RKO (cell line): ENCODE data around the gene TBL1X.
"Not testable (repeated sequence)": the region's sequence is repeated elsewhere in the genome, so short reads cannot be mapped to it uniquely, and the experiment has no call there.

Experiments
- DNase-seq: peaks from one replicate; pipeline ENCODE4 v3.0.0-alpha.2; 2016; ENCODE audit warnings: low spot score

TBL1X gene

DNA sequence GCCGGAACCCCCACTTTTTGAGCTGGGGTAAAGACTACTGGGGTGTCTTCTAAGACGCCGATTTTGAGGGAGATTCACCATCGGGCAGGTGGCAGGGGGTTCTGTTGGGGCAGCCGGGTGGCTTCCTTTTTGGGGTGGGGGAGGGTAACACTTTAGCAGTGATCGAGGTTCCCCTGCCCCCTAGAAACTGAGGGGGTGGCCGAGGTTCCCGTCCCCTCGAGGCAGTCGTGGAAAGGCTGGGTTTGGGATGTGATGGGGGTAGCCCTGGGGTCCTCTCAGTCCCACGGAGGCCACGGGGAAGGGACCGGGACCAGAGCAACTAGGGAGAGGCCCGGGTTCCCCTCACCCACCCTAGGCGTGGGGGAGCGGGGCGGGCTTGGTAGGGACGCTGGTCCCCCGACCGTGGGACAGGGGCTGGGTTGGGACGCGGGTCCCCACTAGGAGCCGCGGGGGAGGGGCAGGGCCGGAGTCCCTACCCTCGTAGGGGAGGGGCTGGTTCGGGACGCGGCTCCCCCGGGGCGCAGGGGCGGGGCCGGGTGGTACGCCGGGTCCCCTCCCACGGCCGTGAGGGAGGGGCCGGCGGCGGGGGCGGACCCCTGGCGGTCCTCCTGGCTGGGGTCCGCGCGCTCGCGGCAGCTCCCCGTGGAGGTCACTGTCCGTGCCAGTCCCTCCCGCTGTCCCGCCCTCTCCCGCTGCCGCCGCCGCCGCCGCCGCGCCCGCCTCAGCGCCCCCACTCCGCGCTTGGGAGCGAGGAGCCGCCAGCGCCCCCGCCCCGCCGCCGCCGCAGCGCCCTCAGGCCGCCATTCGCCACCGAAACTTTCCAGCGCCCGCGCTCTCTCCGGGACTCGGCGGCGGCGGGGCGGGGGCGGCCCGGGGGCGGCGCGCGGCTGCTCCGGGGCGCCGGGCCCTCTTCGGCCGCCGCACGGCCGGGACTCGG lies at the start of gene TBL1X:
TBL1X (plus strand) TSS at position 624 of the 937 bp plus-strand sequence. CDS start 188,529 bp downstream, outside the sequence.
- peak; percentile 57 for DNase-seq

DNA sequence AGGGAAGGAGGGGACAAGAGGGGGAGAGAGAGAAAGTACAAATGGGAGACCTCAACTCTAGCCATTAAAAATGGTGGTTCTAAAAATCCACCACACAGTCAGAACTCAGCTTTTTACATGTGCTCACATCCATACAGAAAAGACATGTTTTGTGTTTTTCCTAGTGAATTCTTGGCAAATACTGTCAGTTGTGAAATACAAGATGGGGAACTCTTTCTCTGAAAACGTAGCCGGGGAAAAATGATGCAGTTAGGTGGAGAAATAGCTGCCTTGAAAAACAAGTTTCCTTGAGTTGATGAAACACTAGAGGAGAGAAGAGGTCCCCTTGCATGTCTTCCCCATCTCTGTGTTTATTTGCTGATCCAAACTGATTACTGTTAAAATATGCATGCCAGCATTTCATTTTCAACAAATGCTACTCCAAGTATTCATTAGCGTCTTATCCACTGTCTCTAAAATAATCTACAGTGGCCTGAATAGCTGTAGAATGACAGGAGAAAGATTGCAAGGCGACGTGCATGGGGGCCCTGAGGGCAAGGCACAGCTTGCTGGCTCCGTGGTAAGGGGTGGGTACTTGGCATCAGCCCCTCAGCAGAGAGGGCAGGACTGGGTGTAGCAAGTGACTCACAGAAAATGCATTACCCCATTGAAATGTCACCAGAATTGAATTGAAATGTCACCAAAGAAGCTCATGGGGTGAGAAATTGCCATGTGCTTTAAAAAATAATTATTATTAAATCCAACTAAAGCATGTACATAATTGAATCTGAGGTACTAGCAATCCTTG lies 48.1 kb upstream of the TBL1X start:
- no peak for DNase-seq

DNA sequence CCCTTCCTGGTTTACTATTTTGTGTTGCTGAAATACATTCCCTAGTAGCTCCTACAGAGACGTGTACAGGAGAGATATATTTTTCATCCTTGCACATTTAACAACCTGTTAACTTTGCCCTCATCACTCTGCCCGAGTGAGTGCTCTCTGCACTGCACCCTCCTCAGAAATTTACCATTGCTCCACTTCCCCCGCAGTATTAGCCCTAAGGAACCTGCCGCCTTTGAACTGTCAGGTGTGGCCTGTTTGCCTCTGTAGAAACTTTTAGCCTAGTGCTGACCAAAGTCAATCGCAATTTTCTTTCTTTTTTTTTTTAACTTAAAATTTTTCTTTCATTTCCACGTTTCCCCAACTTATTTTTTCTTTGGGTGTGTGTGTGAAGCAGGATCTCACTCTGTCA lies 46.6 kb upstream of the TBL1X start:
- DNase-seq, result no peak

DNA sequence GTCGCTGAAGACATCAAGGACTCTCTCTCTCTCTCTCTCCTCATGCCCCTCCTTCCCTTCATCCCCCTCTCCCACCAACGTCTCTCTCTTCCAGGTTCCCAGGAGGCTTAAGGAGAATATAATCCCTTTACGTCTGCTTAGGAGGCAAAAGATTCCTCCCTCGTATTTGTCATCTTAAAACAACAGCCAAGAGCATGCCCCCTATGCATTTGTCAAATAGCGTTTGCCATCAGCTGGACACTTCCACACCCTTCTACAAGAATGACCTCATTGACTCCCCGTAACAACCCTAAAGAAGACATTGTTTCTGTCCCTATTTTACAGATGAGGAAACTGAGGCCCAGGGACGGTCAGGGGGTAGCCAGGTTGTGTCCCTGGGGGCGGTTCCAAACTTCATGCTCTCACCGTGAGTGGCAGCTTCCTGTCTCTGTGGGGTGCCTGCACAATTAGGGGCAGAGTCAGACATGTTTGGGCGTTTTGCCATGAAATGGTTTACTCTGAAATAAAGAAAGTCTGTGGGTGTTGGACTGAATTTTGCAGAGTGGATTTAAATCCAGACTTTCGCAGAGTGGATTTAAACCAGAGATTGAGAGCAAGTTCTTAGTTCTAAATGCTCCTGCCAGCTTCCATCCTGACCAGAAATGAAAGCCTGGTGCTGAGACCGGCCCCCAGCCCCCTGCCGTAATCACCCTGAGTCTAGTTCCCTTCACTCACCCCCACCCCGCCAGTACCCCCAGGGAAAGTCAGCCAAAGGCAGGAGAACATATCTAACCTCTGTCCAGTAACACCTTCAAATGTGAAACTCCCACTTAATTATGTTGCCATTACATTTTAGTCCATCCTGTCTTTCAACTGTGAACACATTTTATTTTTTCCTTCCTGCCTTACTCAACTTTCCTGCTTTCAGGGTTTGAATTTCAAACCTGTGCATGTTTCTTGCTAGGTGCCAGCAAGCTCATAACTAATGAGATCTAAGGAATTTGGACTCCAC lies 44.3 kb upstream of the TBL1X start:
- DNase-seq, result no peak

DNA sequence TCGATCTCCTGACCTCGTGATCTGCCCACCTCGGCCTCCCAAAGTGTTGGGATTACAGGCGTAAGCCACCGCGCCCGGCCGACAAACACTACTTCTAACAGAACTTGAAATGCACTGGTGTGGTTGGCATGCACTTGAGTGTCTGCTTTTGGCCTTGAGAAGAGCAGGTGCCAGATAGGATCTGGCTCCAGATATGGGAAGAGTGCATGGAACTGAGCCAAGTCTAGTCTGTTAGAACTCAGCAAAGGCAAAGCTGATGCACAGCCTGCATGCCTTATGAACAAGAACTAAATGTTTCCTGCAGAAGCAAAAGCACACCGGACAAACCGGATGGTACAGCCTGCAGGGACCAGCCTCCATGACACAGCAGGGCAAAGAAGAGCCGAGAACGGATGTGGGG lies 35.1 kb upstream of the TBL1X start:
- DNase-seq, result no peak

DNA sequence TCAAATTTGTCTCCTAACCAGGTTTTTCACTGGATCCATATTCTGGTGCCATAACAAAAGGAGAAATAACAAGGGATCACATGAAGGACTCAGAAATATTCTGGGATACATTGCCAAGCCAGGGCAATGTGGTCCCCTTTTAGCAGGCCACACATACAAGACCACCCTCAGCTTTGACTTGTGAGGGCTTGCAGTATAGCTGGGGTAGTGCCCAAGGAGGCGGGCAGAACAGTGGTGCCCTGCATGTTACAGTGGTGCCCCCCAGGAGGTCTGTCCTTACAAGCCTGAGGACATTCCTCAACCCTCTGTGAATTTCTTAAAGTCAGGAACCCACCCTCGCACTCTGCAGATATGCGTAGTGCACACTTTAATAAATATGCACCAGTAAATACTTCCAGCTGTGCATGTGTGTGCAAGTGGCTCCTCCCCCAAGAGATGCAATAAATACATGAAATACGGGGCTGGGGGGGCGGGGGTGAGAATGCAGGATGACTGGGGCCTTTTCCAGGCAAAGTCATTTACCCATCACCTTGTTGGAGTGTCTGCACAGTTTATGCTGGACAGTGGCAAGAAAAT lies 34.4 kb upstream of the TBL1X start:
- no peak for DNase-seq

DNA sequence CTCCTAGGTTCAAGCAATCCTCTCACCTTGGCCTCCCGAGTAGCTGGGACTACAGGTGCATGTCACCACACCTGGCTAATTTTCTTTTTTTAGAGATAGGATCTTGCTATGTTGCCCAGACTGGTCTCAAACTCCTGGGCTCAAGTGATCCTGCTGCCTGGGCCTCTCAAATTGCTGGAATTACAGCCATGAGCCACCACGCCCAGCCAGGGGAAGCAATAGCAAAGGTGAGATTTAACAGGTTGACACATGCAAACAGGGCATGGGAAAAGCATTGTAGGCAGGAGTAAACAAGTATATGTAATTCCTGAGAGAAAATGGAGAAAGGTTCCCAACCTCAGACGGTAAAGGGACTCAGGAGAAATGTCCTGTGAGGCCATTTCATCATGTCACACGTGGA lies 33.6 kb upstream of the TBL1X start:
- DNase-seq, result no peak

DNA sequence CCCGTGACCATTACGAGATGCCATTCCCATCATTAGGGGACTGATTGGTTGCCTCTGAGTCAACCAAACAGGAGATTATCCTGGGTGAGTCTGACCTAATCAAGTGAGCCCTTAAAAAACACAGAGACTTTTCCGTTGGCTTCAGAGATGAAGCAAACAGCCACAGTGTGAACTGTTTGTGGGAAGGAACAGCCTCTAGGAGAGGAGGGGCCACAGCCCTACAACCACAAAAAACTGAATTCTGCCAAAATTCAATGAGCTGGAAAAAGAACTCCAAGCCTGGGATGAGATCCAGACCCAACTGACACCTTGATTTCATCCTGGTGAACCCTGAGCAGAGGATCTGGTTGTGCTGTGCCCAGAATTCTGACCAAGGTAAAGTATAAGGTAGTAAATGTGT lies 31.3 kb upstream of the TBL1X start:
- DNase-seq, result no peak

DNA sequence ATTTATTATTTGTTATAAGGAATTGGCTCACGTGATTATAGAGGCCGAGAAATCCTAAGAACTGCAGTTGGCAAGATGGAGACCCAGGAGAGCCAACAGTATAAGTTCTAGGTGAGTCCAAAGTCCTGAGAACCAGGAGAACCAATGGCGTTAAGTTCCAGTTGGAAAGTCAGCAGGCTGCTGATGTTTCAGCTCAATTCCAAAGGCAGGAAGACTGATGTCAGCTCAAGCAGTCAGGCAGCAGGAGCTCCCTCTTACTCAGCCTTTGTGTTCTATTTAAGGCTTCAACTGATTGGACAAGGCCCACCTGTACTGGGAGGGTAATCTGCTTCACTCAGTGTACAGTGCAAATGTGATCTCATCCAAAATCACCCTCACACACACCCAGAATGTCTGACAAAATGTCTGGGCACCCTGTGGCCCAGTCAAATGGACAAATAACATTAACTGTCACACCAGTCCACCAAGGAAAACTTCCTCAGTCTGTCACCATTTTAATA lies 30.8 kb upstream of the TBL1X start:
- DNase-seq, result no peak

DNA sequence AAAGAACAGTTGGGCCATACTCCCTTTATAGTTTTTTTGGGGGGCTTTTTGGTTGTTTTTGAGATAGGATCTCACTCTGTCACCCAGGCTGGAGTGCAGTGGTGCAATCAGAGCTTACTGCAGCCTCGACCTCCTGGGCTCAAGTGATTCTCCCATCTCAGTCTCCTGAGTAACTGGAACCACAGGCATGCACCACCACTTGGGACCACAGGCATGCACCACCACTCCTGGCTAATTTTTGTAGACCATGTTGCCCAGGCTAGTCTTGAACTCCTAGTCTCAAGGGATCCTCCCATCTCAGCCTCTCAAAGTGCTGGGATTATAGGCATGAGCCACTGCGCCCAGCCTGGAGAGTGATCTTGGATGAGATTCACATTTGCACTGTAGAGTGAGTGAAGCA lies 29.8 kb upstream of the TBL1X start:
- not testable (repeated sequence) for DNase-seq

DNA sequence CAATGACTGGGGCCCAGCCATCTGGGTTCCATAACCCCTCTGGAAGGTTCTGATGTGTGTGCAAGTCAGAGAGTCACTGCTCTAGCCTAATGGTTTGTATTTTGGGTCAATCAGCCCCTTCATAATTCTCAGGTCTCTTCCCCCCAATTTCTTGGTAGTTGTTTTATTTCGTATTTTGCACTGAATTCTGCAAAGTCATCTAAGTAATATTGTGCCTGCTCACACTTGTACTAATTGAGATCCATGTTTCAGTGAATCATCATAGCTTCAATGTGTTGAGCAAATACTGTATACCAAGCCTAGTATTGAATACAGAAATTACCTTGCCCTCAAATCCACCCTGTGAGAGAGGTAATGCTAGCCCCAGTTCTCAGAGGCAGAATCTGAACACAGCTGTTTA lies 28.0 kb upstream of the TBL1X start:
- no peak for DNase-seq

DNA sequence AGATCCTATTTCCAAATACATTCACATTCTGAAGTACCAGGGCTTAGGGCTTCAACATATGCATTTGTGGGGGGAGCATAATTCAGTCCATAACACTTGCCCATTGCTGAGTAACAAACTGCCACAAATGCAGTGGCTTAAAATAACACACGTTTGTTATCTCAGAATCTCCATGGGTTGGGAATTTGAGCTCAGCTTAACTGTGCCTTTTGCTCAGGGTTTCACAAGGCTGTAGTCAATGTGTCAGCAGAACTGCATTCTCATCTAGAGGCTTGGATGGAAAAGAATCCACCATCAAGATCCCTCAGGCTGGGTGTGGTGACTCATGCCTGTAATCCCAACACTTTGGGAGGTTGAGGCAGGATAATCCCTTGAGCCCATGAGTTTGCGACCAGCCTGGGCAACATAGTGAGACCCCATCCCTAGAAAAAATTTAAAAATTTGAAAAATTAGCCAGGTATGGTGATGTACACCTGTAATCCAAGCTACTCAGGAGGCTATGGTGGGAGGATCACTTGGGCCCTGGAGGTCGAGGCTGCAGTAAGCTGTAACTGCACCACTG lies 25.8 kb upstream of the TBL1X start:
- DNase-seq, result no peak

DNA sequence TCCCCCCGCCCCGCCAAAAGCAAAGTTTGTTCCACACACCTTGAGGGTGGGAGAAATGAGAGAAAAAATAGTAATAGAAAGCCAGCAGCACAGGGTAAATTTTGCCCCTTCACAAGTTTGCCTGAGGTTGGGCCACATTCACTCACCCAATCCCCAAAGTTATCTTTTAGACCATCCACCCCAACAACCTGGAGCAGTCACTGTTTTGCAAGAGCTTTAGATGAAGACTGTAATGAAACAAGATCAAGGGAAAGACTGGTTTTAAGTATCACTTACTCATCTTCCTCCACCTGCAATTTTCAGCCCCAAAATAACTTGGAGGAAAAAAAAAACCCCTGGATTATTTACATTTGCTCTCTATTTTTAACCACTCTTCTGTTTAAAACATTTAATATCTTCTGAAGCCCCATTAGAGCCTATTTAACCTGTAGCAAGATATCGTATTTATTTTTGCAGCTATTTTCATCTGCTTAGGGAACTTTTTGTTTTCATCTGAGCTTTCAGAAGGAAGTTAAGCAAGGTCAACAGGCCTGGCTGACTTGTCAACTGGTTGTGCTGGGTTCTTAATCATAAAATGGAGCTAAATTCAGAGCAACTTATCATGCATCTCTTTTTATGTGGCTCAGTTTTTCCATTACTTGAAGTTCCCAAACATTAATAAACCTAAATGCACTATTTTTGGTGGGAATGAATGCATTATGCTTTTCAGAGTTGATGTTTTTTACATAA lies 24.6 kb upstream of the TBL1X start:
- no peak for DNase-seq

DNA sequence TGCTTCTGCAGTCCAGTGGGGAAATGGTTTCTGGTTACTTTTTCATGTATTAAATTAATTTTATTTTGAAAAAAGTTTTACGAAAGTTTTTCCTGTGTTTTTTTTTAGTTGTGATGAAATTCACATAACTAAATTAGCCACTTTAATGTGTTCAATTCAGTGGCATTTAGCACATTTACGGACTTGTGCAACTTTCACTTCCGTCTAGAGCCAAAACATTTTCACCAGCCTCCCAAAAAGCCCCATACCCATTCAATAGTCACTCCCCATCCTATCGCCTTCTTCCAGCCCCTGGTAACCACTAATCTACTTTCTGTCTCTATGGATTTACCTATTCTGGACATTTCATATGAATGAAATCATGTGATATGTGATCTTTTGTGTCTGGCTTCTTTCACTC lies 22.8 kb upstream of the TBL1X start:
- no peak for DNase-seq

DNA sequence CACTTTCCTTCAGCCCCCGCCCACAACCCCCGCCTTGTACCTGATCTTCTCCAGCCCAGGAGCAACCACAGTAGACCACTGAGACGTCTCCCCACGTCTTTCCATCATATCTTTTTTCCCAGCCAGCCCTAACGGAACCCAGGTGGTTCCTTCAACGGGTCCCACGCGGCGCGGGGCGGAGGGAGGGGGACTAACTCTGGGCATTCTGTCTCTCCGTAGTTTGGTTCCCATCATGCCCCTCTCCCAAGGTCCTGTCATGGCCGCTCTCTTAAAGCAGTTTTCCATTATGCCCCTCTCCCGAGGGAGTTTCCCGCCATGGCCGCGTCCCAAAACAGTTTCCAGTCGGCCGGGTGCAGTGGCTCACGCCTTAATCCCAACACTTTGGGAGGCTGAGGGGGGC lies 21.5 kb upstream of the TBL1X start:
- no peak for DNase-seq

DNA sequence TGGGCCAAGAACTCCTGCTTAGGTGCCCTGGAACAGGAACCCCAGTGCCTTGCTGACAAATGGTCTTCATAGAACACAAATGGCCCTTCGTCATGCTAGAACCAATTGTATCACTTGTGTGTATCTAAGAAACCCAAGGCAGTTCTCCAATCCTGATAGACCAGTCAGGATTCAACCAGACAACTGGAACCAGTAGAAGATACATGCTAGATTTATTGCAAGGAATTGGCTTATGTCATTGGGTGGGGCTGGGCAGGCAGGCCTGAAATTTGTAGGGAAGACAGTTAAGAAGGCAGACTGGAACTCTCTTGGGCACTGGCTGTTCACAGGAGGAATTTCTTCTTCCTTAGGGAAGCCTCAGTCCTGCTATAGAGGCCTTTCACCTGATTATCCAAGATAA lies 17.0 kb upstream of the TBL1X start:
- no peak for DNase-seq

DNA sequence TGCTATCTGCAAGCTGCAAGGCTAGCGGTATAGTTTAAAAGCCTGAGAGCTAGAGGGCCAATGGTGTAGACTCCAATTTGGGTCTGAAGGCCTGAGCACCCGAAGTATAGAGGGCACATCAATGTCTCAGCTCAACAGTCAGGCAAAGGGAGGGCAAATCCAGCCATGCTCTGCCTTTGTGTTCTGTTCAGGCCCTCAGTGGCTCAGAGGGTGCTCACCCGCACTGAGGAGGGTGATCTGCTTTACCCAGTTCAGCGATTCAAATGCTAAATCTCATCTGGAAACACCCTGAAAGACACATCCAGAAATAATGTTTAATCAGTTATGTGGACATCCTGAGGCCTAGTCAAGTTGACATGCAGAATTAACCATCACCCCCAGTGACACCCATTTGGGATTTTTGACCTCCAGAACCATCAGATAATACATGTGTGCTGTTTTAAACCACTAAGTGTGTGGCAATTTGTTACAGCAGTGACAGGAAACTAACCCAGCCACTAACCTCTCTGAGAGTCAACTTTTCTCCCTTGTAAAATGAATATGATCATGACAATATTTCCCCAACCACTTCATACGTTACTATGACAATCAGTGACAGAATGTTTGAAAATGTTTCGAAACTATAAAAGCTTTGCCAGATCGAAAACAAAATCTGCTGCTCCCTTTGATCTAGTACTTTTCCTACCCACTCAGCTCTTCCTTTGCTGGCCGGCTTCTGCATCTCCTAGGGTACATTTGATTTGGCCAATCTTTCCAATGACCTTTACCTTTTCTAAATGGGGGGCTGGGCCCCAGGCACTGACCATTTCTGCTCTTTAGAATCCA lies 8.4 kb upstream of the TBL1X start:
- no peak for DNase-seq

DNA sequence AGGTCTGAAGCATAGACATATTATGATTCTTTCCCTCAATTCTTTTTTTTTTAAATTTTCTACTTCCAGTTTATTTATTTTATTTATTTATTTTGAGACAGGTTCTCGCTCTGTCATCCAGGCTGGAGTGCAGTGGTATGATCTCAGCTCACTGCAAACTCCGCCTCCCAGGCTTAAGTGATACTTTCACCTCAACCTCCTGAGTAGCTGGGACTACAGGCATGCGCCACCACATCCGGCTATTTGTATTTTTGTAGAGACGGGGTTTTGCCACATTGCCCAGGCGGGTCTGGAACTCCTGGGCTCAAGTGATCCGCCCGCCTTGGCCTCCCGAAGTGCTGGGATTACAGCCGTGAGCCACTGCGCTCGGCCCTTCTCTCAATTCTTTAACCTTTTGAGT lies 6.8 kb upstream of the TBL1X start:
- DNase-seq, result not testable (repeated sequence)

DNA sequence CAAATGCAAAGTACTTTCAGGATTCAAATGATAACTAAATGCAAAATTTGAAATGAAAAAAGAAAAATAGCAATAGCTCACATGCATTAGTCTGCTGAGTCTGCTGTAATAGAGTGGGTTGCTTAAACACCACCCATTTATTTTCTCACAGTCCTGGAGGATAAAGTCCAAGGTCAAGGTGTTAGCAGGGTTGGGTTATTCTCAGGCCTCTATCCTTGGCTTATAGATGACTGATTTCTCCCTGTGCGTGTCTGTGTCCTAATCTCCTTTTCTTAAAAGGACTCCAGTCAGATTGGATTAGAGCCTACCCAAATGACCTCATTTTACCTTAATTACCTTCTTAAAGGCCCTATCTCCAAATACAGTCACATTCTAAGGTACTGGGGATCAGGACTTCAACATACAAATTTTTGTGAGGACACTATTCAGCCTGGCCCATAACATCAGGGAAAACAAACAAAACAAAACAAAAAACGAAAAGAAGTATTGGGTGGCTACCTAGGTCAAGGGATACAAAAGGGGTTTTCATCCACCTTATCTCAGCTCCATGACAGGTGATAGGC lies 6.3 kb upstream of the TBL1X start:
- DNase-seq, result no peak
